ENCODE measurements around the gene TARS2. TPM values are rescaled to one million over a fixed set of nuclear protein-coding genes. Genes with fewer than 3 reads are reported as not detected.

Gene TARS2
- total and polyA plus RNA-seq, 10 of the 15 experiments (the other 5 are each of a cell fraction or from before 2014, with no cell fraction given), result 11.0 to 51.8 (median 45.2) TPM

- Histone ChIP-seq H3K4me2 (ENCODE audit: control insufficient read depth, insufficient read depth) (no peak overlapping the region), H3K36me3 (ENCODE audit: control insufficient read depth in 2 of 2, insufficient read depth in 2 of 2, low read length in 1 of 2) (peaks cover 4 to 8% of the 10 kb centered on the region in 2 experiments; a peak in 3 of 4 replicates), H3K27ac (ENCODE audit: control insufficient read depth, insufficient read depth) (no peak overlapping the region), H3K27me3 (replicated peaks in 1 of 2; ENCODE audit: control insufficient read depth in 2 of 2, insufficient read depth in 2 of 2, low read length in 1 of 2) (no peaks in the 10 kb centered on the region), H3K9me3 (replicated peaks; ENCODE audit: control insufficient read depth, insufficient read depth, low read length) (no peaks in the 10 kb centered on the region), H3K9ac (ENCODE audit: control insufficient read depth, insufficient read depth, low read length) (no peak overlapping the region), H4K20me1 (ENCODE audit: control insufficient read depth, insufficient read depth) (no peaks in the 10 kb centered on the region), H2AFZ (ENCODE audit: control insufficient read depth, low read depth, low read length) (no peak overlapping the region), H3K4me1 (ENCODE audit: control insufficient read depth, insufficient read depth, low read length) (no peaks in the 10 kb centered on the region), H3K4me3 (no peak overlapping the region), H3K79me2 (ENCODE audit: control insufficient read depth, insufficient read depth, low read length) (no peaks in the 10 kb centered on the region)
- ChIA-PET RAD21 (ENCODE audit: unreplicated experiment) (no interaction called here), SMC1A (ENCODE audit: uncharacterized antibody, unreplicated experiment) (interaction anchor here (0.6 kb wide), 1 partner anchor 40 kb away, joined by 3 read pairs; no protein-coding TSS in a partner anchor), CTCF (no interaction called here), POLR2A (no interaction called here)
- DNase-seq (ENCODE audit: low read depth, low spot score) (no peak), ATAC-seq (no peak), FAIRE-seq (no peak)
- TF ChIP-seq RAD51 (IDR thresholded peaks at IDR 0.05) (no peak), IKZF1 (conservative IDR thresholded peaks at IDR 0.05) (no peak)
- no TSS peak for BruUV-seq (replicated peaks)
- intact Hi-C loops (cut with micrococcal nuclease; ENCODE audit: unreplicated experiment) (no loop called here), in situ Hi-C loops (cut with MboI) (no loop called here)
- WGBS (ENCODE audit: insufficient coverage, insufficient replicate concordance, low lambda C conversion rate, missing lambda C conversion rate), result 83% methylated on average over 3 of the region's 3 CpGs
Observed at GRCh38 chr1:150476754-150477153, 10.5 kb upstream of the TARS2 start.

- RAD21 ChIA-PET (ENCODE audit: unreplicated experiment), result no interaction called here
- Histone ChIP-seq H3K4me3 (no peak overlapping the region), H3K4me2 (ENCODE audit: control insufficient read depth, insufficient read depth) (no peak overlapping the region), H3K9ac (ENCODE audit: control insufficient read depth, insufficient read depth, low read length) (no peak overlapping the region), H3K4me1 (ENCODE audit: control insufficient read depth, insufficient read depth, low read length) (no peaks in the 10 kb centered on the region), H3K27ac (ENCODE audit: control insufficient read depth, insufficient read depth) (no peak overlapping the region), H3K27me3 (replicated peaks in 1 of 2; ENCODE audit: control insufficient read depth in 2 of 2, insufficient read depth in 2 of 2, low read length in 1 of 2) (no peaks in the 10 kb centered on the region), H3K79me2 (ENCODE audit: control insufficient read depth, insufficient read depth, low read length) (no peaks in the 10 kb centered on the region), H4K20me1 (ENCODE audit: control insufficient read depth, insufficient read depth) (no peaks in the 10 kb centered on the region), H3K9me3 (replicated peaks; ENCODE audit: control insufficient read depth, insufficient read depth, low read length) (no peaks in the 10 kb centered on the region), H2AFZ (ENCODE audit: control insufficient read depth, low read depth, low read length) (no peak overlapping the region), H3K36me3 (ENCODE audit: control insufficient read depth in 2 of 2, insufficient read depth in 2 of 2, low read length in 1 of 2) (peaks cover 0 to 6% of the 10 kb centered on the region in 2 experiments; a peak in 2 of 4 replicates)
- BruUV-seq (replicated peaks), result no TSS peak
- 63% methylated on average over 1 of the region's 1 CpG for WGBS (ENCODE audit: insufficient coverage, insufficient replicate concordance, low lambda C conversion rate, missing lambda C conversion rate)
- TF ChIP-seq CBX5 (IDR thresholded peaks at IDR 0.05; ENCODE audit: low read depth), result no peak
- TF ChIP-seq MTA2 (IDR thresholded peaks at IDR 0.05; ENCODE audit: low read depth), result no peak
- TF ChIP-seq BACH1 (IDR thresholded peaks at IDR 0.05; ENCODE audit: borderline replicate concordance), result no peak
- no peak for TF ChIP-seq NR2C2 (IDR thresholded peaks at IDR 0.05; ENCODE audit: borderline replicate concordance, control insufficient read depth, insufficient read length, low read depth)
- TF ChIP-seq MEF2A (IDR thresholded peaks at IDR 0.05; ENCODE audit: insufficient read depth, low read depth, low read length), result no peak
- no peak for TF ChIP-seq STAT3 (IDR thresholded peaks at IDR 0.05; ENCODE audit: low read depth, low read length)
- intact Hi-C loops (cut with micrococcal nuclease; ENCODE audit: unreplicated experiment) (no loop called here), in situ Hi-C loops (cut with MboI) (no loop called here)
- POLR2A ChIA-PET, result no interaction called here
- ATAC-seq (no peak; the same call in 1 of the 3 replicates), DNase-seq (ENCODE audit: low read depth, low spot score) (no peak), FAIRE-seq (no peak)
- CTCF ChIA-PET, result no interaction called here
- SMC1A ChIA-PET (ENCODE audit: uncharacterized antibody, unreplicated experiment), result no interaction called here
Observed at GRCh38 chr1:150477320-150477719, 9.9 kb upstream of the TARS2 start.

Data from GM12878 (cell line).